Keratinocyte (primary cell): ENCODE results near the gene HPS3. TPM values are rescaled to one million over a fixed set of nuclear protein-coding genes. Genes with fewer than 3 reads are reported as not detected.

ENCODE experiments used
- DNase-seq: peaks from one replicate; pipeline ENCODE4 v3.0.0-alpha.2; 2011; ENCODE audit warnings: low read depth, missing footprints, low spot score
- FAIRE-seq: peaks from 2 replicates; lab custom pipeline; 2011; peaks lifted over from hg19 to GRCh38; lab: Jason Lieb, UNC
- H2AFZ ChIP-seq: 2 replicates; pipeline ENCODE4 v1.6.0; 2012; ENCODE audit warnings: low read length, control low read depth, inconsistent platforms; ENCODE audit not compliant: control insufficient read depth
- H3K27ac ChIP-seq: 2 replicates; pipeline ENCODE4 v1.5.1; 2011; ENCODE audit warnings: low read length; ENCODE audit not compliant: control insufficient read depth, insufficient read depth
- H3K27me3 ChIP-seq: 3 replicates; pipeline ENCODE4 v1.6.0; 2011; ENCODE audit warnings: low read length; ENCODE audit not compliant: control insufficient read depth, insufficient read depth; ENCODE audit errors: extremely low read depth
- H3K36me3 ChIP-seq, 2 experiments: 2 replicates in 1 of 2; 3 replicates in 1 of 2; pipeline ENCODE4 v1.5.1; 2011; ENCODE audit warnings: low read length in 2 of 2, mild to moderate bottlenecking in 1 of 2; ENCODE audit not compliant: control insufficient read depth in 2 of 2, insufficient read depth in 2 of 2; ENCODE audit errors: extremely low read depth in 1 of 2
- H3K4me1 ChIP-seq: 3 replicates; pipeline ENCODE4 v1.5.1; 2011; ENCODE audit warnings: low read length; ENCODE audit not compliant: control insufficient read depth, insufficient read depth; ENCODE audit errors: extremely low read depth
- H3K4me2 ChIP-seq: 3 replicates; pipeline ENCODE4 v1.6.0; 2011; ENCODE audit warnings: low read depth, low read length; ENCODE audit not compliant: control insufficient read depth, insufficient read depth; ENCODE audit errors: extremely low read depth
- H3K4me3 ChIP-seq, 3 experiments: fragments of 200-600 bp in 1 of 3; sonication (generic) in 1 of 3; 2 replicates in 2 of 3; 3 replicates in 1 of 3; pipeline ENCODE4 v1.5.1; 2011 to 2016; ENCODE audit warnings: low read length in 3 of 3, mild to moderate bottlenecking in 3 of 3, control low read depth in 2 of 3, inconsistent platforms in 1 of 3, low read depth in 1 of 3, mixed read lengths in 1 of 3, mixed run types in 1 of 3, moderate library complexity in 1 of 3; ENCODE audit not compliant: control insufficient read depth in 2 of 3, insufficient read depth in 2 of 3; ENCODE audit errors: extremely low read depth in 1 of 3
- H3K79me2 ChIP-seq: 2 replicates; pipeline ENCODE4 v1.6.0; 2012; ENCODE audit warnings: low read length; ENCODE audit not compliant: control insufficient read depth, insufficient read depth
- H3K9ac ChIP-seq: 3 replicates; pipeline ENCODE4 v1.6.0; 2011; ENCODE audit warnings: low read length; ENCODE audit not compliant: control insufficient read depth, insufficient read depth; ENCODE audit errors: extremely low read depth
- H3K9me1 ChIP-seq: 3 replicates; pipeline ENCODE4 v1.6.0; 2011; ENCODE audit warnings: low read length; ENCODE audit not compliant: control insufficient read depth, insufficient read depth; ENCODE audit errors: extremely low read depth
- H3K9me3 ChIP-seq: 2 replicates; pipeline ENCODE4 v1.5.1; 2012; ENCODE audit warnings: low read depth, low read length; ENCODE audit not compliant: control insufficient read depth
- H4K20me1 ChIP-seq: 3 replicates; pipeline ENCODE4 v1.6.0; 2011; ENCODE audit warnings: low read length; ENCODE audit not compliant: control insufficient read depth, insufficient read depth; ENCODE audit errors: extremely low read depth
- CTCF ChIP-seq, 3 experiments: IDR thresholded peaks in 1 of 3; conservative IDR thresholded peaks in 1 of 3; optimal IDR thresholded peaks in 1 of 3; 2 replicates in 2 of 3; 3 replicates in 1 of 3; pipeline versions ENCODE3 to v1.5.1; 2011; ENCODE audit warnings: low read length in 3 of 3, mild to moderate bottlenecking in 3 of 3, moderate library complexity in 2 of 3, control low read depth in 1 of 3, inconsistent platforms in 1 of 3; ENCODE audit not compliant: insufficient read depth in 2 of 3; ENCODE audit errors: extremely low read depth in 1 of 3
- EZH2 ChIP-seq: IDR thresholded peaks from one replicate; pipeline ENCODE4 v1.6.1; 2012; ENCODE audit warnings: inconsistent platforms, mild to moderate bottlenecking, low read length, moderate library complexity
- dilution Hi-C: fragments of 300-500 bp; cut with MboI; formaldehyde crosslinking; loops from one replicate; pipeline ENCODE4 v1.7.0; 2020; ENCODE audit warnings: low sequenced_read_pairs; ENCODE audit not compliant: extremely low pct_ligation_motif_present
- polyA plus RNA-seq, 5 experiments: library from polyadenylated mRNA; depleted of rRNA in 3 of 5; stranded (reverse) in 3 of 5; stranded (forward) in 1 of 5; unstranded in 1 of 5; fragments of >200 nt; gene quantifications; 1 replicate in 1 of 5; 2 replicates in 3 of 5; 3 replicates in 1 of 5; pipeline versions ENCODE4 v1.2.1 to v1.2.3, GENCODE V29; 2011 to 2012; ENCODE audit warnings: missing spikeins in 2 of 5, low read depth in 1 of 5, low replicate concordance in 1 of 5

Gene HPS3
- polyA plus RNA-seq, 1 donor (not counting 4 experiments of a cell fraction or from before 2014, with no cell fraction given) = 12.9 TPM

GRCh38 chr3:149203758-149204157 is 74.3 kb downstream of the HPS3 start:
- Histone ChIP-seq H3K27ac (no peak overlapping the region), H3K9ac (no peak overlapping the region), H3K4me3 (no peak overlapping the region), H3K36me3 (no peaks in the 10 kb centered on the region), H3K79me2 (no peaks in the 10 kb centered on the region), H3K9me3 (no peaks in the 10 kb centered on the region), H3K9me1 (no peaks in the 10 kb centered on the region), H2AFZ (no peak overlapping the region), H4K20me1 (no peaks in the 10 kb centered on the region), H3K27me3 (no peaks in the 10 kb centered on the region), H3K4me2 (no peak overlapping the region), H3K4me1 (no peaks in the 10 kb centered on the region)
- dilution Hi-C loops = no loop called here
- FAIRE-seq = no peak
- no peak for DNase-seq
- TF ChIP-seq EZH2 = no peak
- TF ChIP-seq CTCF (optimal IDR thresholded peaks at IDR 0.05 in 1 of 3, IDR thresholded peaks at IDR 0.05 in 1 of 3, conservative IDR thresholded peaks at IDR 0.05 in 1 of 3; ENCODE audit: extremely low read depth in 1 of 3, insufficient read depth in 2 of 3, low read length in 3 of 3) = no peak

- no peaks in the 10 kb centered on the region for H3K4me1 ChIP-seq
- FAIRE-seq (no peak), DNase-seq (no peak)
- no peaks in the 10 kb centered on the region for H4K20me1 ChIP-seq
- no peak overlapping the region for H3K4me2 ChIP-seq
- TF ChIP-seq EZH2 = no peak
- no peak for TF ChIP-seq CTCF (optimal IDR thresholded peaks at IDR 0.05 in 1 of 3, IDR thresholded peaks at IDR 0.05 in 1 of 3, conservative IDR thresholded peaks at IDR 0.05 in 1 of 3; ENCODE audit: extremely low read depth in 1 of 3, insufficient read depth in 2 of 3, low read length in 3 of 3)
- dilution Hi-C loops = no loop called here
- no peaks in the 10 kb centered on the region for H3K79me2 ChIP-seq
- H3K9ac ChIP-seq = no peak overlapping the region
- no peaks in the 10 kb centered on the region for H3K9me1 ChIP-seq
- no peak overlapping the region for H3K27ac ChIP-seq
- no peak overlapping the region for H3K4me3 ChIP-seq
- no peaks in the 10 kb centered on the region for H3K27me3 ChIP-seq
- no peaks in the 10 kb centered on the region for H3K36me3 ChIP-seq
- H2AFZ ChIP-seq = no peak overlapping the region
- H3K9me3 ChIP-seq = no peaks in the 10 kb centered on the region
These were observed 75.1 kb downstream of the HPS3 start for GRCh38 chr3:149204390-149204991.
